Common myeloid progenitor, CD34-positive (primary cell): Measurements from ENCODE around the gene SARDH.

Experiments used
- CTCF ChIA-PET: fragments of 350-600 bp; sonication (Branson Sonifier 250); formaldehyde crosslinking; loops from one replicate; lab custom pipeline; 2021; ENCODE audit warnings: antibody characterized with exemption; lab: Charles Lee
- POLR2A ChIA-PET: fragments of 350-600 bp; sonication (Branson Sonifier 250); formaldehyde crosslinking; loops from one replicate; lab custom pipeline; 2021; ENCODE audit warnings: antibody characterized with exemption; lab: Charles Lee
- DNase-seq, 3 donors: peaks; one replicate each; pipeline versions ENCODE4 v3.0.0 to v3.0.0-alpha.2; 2013
- H3K27ac ChIP-seq, 2 experiments: 1 replicate in 1 of 2; 2 replicates in 1 of 2; pipeline ENCODE4 v1.7.0; 2013; ENCODE audit warnings: inconsistent platforms in 2 of 2, low read length in 2 of 2, mild to moderate bottlenecking in 2 of 2, low read depth in 1 of 2, moderate library complexity in 1 of 2; ENCODE audit not compliant: severe bottlenecking in 2 of 2, insufficient read depth in 1 of 2, poor library complexity in 1 of 2
- H3K27me3 ChIP-seq, 5 experiments: replicated peaks in 2 of 5; 1 replicate in 3 of 5; 2 replicates in 2 of 5; pipeline versions ENCODE4 v1.6.1 to v1.7.0; 2013; ENCODE audit warnings: low read length in 4 of 5, mild to moderate bottlenecking in 2 of 5, moderate library complexity in 2 of 5, inconsistent platforms in 1 of 5; ENCODE audit not compliant: insufficient read depth in 5 of 5, control insufficient read depth in 4 of 5
- H3K36me3 ChIP-seq, 4 experiments: 1 replicate in 2 of 4; 2 replicates in 2 of 4; pipeline versions ENCODE4 v1.6.1 to v1.7.0; 2013; ENCODE audit warnings: low read length in 3 of 4, control low read depth in 1 of 4, mild to moderate bottlenecking in 1 of 4; ENCODE audit not compliant: control insufficient read depth in 4 of 4, insufficient read depth in 4 of 4
- H3K4me1 ChIP-seq, 4 experiments: 1 replicate in 3 of 4; 2 replicates in 1 of 4; pipeline versions ENCODE4 v1.6.1 to v1.7.1; 2013; ENCODE audit warnings: low read length in 3 of 4, mild to moderate bottlenecking in 3 of 4, control low read depth in 1 of 4, inconsistent platforms in 1 of 4, moderate library complexity in 1 of 4; ENCODE audit not compliant: control insufficient read depth in 4 of 4, insufficient read depth in 4 of 4; ENCODE audit errors: control extremely low read depth in 1 of 4
- H3K4me3 ChIP-seq, 7 experiments: 1 replicate in 4 of 7; 2 replicates in 3 of 7; pipeline versions ENCODE4 v1.5.1 to v1.7.0; 2013; ENCODE audit warnings: mild to moderate bottlenecking in 7 of 7, low read length in 6 of 7, moderate library complexity in 6 of 7, inconsistent platforms in 2 of 7, low read depth in 2 of 7, control low read depth in 1 of 7; ENCODE audit not compliant: insufficient read depth in 4 of 7, control insufficient read depth in 1 of 7; ENCODE audit errors: extremely low read depth in 1 of 7
- H3K9me3 ChIP-seq, 5 experiments: 1 replicate in 4 of 5; 2 replicates in 1 of 5; pipeline versions ENCODE4 v1.6.1 to v1.7.1; 2013; ENCODE audit warnings: low read length in 4 of 5, mild to moderate bottlenecking in 2 of 5, inconsistent platforms in 1 of 5, low read depth in 1 of 5, moderate library complexity in 1 of 5; ENCODE audit not compliant: control insufficient read depth in 4 of 5, insufficient read depth in 2 of 5; ENCODE audit errors: control extremely low read depth in 1 of 5
- WGBS: methylation state at CpG from one replicate; pipeline ENCODE4 v1.1.5; 2013; ENCODE audit not compliant: insufficient coverage; 5-methylcytosine and 5-hydroxymethylcytosine counted together

SARDH gene

GRCh38 chr9:133728856-133729616 lies 9.1 kb downstream of the SARDH start:
- 81% methylated on average over 8 of the region's 10 CpGs for WGBS
- Histone ChIP-seq H3K4me3 (no peak overlapping the region), H3K9me3 (no peaks in the 10 kb centered on the region), H3K36me3 (no peaks in the 10 kb centered on the region), H3K27ac (no peak overlapping the region), H3K4me1 (peaks cover 0 to 10% (median 6%) of the 10 kb centered on the region in 4 experiments), H3K27me3 (no peaks in the 10 kb centered on the region)
- DNase-seq, result no peak
- POLR2A ChIA-PET, result no interaction called here
- CTCF ChIA-PET, result interaction anchor here (2.7 kb wide), 1 partner anchor 14 kb away, joined by 10 read pairs; no protein-coding TSS in a partner anchor

GRCh38 chr9:133727876-133728441 lies 10.2 kb downstream of the SARDH start:
- Histone ChIP-seq H3K27ac (no peak overlapping the region), H3K36me3 (no peaks in the 10 kb centered on the region), H3K4me3 (no peak overlapping the region), H3K27me3 (no peaks in the 10 kb centered on the region), H3K4me1 (peaks cover 0 to 10% (median 6%) of the 10 kb centered on the region in 4 experiments), H3K9me3 (no peaks in the 10 kb centered on the region)
- POLR2A ChIA-PET, result no interaction called here
- no peak for DNase-seq
- 93% methylated on average over 17 of the region's 18 CpGs for WGBS
- CTCF ChIA-PET, result interaction anchor here (1.1 to 4.2 kb wide), 12 partner anchors 10 to 241 kb away, joined by 3 to 39 read pairs (median 6); partner anchors contain the start of genes ADAMTSL2 and SARDH

DNA sequence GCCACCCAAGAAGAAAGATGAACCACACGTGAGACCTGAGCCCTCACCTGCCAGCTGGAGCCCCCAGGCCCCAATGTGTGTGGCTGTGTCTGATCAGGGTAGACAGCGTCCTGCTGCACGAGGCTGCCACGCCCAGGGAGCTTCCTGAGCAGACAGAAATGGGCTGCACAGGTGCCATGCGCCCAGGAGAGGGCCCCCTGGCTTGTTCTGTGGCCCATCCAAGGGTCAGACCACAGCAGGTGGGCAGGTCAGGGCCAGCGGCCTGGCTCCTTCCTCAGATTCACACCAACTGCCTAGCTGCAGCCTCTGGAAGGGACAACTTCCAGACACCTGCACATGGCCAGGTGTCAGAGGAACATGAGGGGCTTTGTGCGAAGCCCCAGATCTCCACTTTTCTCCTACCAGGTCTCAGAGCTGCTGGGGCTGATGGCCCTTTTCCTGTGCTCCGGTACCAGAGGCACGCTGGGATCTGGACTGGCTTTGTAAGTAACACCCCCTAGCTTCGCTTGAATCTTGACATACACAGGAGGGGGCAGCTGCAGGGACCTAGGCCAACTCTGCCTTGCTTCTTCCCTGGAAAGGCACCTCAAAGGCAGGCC lies 10.8 kb downstream of the SARDH start:
- Histone ChIP-seq H3K9me3 (no peaks in the 10 kb centered on the region), H3K36me3 (no peaks in the 10 kb centered on the region), H3K27ac (no peak overlapping the region), H3K4me1 (peaks cover 0 to 10% (median 6%) of the 10 kb centered on the region in 4 experiments), H3K4me3 (no peak overlapping the region), H3K27me3 (no peaks in the 10 kb centered on the region)
- 83% methylated on average over 10 of the region's 10 CpGs for WGBS
- no peak for DNase-seq
- ChIA-PET POLR2A (no interaction called here), CTCF (interaction anchor here (0.7 to 4.2 kb wide), 16 partner anchors 10 to 266 kb away, joined by 3 to 39 read pairs (median 4); partner anchors contain the start of genes ADAMTSL2 and SARDH)

DNA sequence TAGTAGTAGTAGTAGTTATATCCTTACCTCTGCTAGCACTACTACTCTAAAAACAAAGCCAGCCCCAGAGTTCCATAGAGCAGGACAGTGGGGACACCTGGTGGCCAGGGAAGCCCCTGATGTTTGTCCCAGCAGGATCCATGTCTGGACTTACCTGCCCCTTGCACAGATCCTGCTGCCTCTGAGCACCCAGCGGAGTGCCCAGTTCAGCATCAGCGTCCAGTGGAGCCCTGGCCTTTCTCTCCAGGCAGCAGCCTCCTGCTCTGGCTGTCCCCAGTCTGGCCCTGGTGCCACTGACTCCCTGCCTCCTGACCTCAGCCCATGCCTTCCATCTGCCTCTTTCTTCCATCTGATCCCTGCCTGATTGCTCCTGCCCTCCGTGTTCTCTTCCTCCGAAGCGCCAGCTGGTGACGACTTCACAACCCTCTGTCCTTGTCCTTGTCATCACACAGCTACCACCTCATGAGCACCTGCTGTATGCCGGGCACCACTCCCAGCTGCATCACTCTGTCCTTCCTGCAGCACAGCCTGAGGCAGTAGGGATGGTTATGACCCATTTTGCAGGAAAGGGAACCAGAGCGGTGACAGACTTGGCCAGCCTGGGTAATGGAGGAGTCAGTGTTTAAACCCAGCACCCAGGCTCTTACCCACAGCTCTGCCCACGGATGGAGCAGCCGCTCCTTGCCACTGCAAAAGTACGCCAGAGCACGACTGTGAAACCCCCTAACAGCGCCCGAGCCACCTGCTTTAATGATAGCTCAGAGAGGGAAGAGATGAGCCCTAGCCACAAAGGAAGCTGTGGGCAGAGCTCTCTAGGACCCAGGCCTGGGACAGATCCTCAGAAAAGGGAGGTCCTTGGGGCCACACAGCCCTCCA lies 11.5 kb downstream of the SARDH start:
- peaks cover 0 to 10% (median 6%) of the 10 kb centered on the region in 4 experiments for H3K4me1 ChIP-seq
- no peak overlapping the region for H3K4me3 ChIP-seq
- no peaks in the 10 kb centered on the region for H3K36me3 ChIP-seq
- ChIA-PET POLR2A (no interaction called here), CTCF (interaction anchor here (0.7 to 4.2 kb wide), 17 partner anchors 9 to 267 kb away, joined by 3 to 39 read pairs (median 4); partner anchors contain the start of genes ADAMTSL2 and SARDH)
- H3K27me3 ChIP-seq, result no peaks in the 10 kb centered on the region
- H3K27ac ChIP-seq, result no peak overlapping the region
- 83% methylated on average over 14 of the region's 14 CpGs for WGBS
- peak; percentile 42 to 73 (median 65) for DNase-seq
- H3K9me3 ChIP-seq, result no peaks in the 10 kb centered on the region

DNA sequence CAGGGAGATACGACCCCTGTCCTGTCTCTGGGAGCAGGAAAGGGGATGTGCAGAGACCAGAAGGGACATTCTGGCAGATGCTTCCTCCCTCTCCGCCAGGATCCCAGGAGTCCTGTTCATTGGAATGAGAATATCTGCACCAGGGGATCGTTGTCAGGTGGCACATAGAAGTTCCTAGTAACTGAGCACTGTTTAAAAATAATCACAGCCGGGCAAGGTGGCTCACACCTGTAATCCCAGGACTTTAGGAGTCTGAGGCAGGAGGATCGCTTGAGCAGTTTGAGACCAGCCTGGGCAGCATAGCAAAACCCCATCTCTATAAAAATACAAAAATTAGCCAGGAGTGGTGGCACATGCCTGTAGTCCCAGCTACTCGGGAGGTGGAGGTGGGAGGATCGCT lies 12.3 kb downstream of the SARDH start:
- CTCF ChIA-PET, result interaction anchor here (1.1 to 4.2 kb wide), 4 partner anchors 13 to 217 kb away, joined by 3 to 39 read pairs (median 9); partner anchors contain the start of genes ADAMTSL2 and SARDH
- Histone ChIP-seq H3K27ac (no peak overlapping the region), H3K27me3 (no peaks in the 10 kb centered on the region), H3K9me3 (no peaks in the 10 kb centered on the region), H3K4me3 (no peak overlapping the region), H3K36me3 (no peaks in the 10 kb centered on the region), H3K4me1 (peaks cover 0 to 10% (median 6%) of the 10 kb centered on the region in 4 experiments)
- 87% methylated on average over 5 of the region's 7 CpGs for WGBS
- no peak for DNase-seq
- POLR2A ChIA-PET, result no interaction called here

DNA sequence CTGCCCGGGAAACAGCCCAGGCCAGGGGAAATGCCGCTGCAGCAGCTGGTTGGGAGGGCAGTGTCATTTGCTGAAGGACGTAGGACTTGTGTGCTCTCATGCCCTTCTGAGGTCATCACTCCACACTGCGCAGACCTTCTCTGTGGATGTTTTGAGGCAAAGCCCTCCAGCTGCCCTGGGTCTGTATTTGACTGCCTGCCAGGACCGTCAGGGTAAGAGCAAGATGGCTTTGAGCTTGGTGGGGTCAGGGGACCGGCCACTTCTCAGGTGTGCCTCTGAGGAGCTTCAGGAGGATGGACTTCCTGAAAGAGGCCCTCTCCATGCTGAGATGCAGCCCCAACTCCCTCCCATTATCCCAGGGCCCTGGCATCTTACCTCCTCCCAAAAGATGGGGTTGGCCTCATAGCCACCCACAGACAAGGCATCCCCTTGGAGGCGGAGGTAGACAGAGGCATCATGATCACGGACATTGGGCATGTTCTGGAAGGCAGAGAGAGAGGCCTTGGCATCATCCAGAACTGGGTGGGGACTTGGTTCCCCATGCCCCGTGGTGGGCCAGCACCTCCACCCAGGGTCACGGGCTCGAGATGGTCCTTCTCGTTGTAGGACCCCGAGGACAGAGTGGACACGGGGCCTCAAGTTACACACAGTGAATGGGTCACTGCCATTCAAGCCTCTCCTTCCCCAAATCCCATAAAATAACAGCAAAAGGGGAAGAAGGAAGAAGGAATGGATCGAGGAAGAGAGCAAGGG lies 19.4 kb downstream of the SARDH start:
- no peak for DNase-seq
- POLR2A ChIA-PET, result interaction anchor here (0.6 kb wide), 1 partner anchor 445 kb away, joined by 3 read pairs; no protein-coding TSS in a partner anchor
- CTCF ChIA-PET, result interaction anchor here (1.3 to 1.9 kb wide), 3 partner anchors 9 to 121 kb away, joined by 3 to 6 read pairs (median 3); no protein-coding TSS in a partner anchor
- no peaks in the 10 kb centered on the region for H3K36me3 ChIP-seq
- no peaks in the 10 kb centered on the region for H3K27me3 ChIP-seq
- no peak overlapping the region for H3K4me3 ChIP-seq
- WGBS, result 93% methylated on average over 10 of the region's 15 CpGs
- H3K4me1 ChIP-seq, result no peaks in the 10 kb centered on the region
- H3K9me3 ChIP-seq, result no peaks in the 10 kb centered on the region
- no peak overlapping the region for H3K27ac ChIP-seq
